GM12873 (cell line): ENCODE data around the gene TFPI2.

Experiments used
- CTCF ChIP-seq: IDR thresholded peaks from 2 replicates; pipeline ENCODE4 v1.5.1; 2012; ENCODE audit warnings: low read depth, mild to moderate bottlenecking, moderate library complexity, low read length, control low read depth; ENCODE audit not compliant: insufficient read depth; ENCODE audit errors: missing control alignments

TFPI2 gene

GRCh38 chr7:93926800-93927199, 36.2 kb upstream of the TFPI2 start:
- TF ChIP-seq CTCF, result no peak

- TF ChIP-seq CTCF, result no peak
Observed at GRCh38 chr7:93923942-93924341, 33.4 kb upstream of the TFPI2 start.

GRCh38 chr7:93923296-93923695, 32.7 kb upstream of the TFPI2 start:
- no peak for TF ChIP-seq CTCF

GRCh38 chr7:93921607-93922566, 31.3 kb upstream of the TFPI2 start, which contains the start of gene GNG11:
TSS of gene GNG11 (plus strand) at chr7:93921735. CDS start at chr7:93922138, 403 bp downstream.
- TF ChIP-seq CTCF, result no peak

GRCh38 chr7:93921186-93921585, 30.6 kb upstream of the TFPI2 start:
- no peak for TF ChIP-seq CTCF

GRCh38 chr7:93920496-93921182, 30.1 kb upstream of the TFPI2 start:
- no peak for TF ChIP-seq CTCF

- TF ChIP-seq CTCF, result no peak
Observed at GRCh38 chr7:93914581-93915066, 24.1 kb upstream of the TFPI2 start.
